H1 (cell line): ENCODE data around the gene USP7. TPM values are rescaled to one million over a fixed set of nuclear protein-coding genes. Genes with fewer than 3 reads are reported as not detected.

Experiments used
- CTCF ChIA-PET: fragments of 300-600 bp; sonication (Branson Sonifier 250); formaldehyde crosslinking; loops from one replicate; lab custom pipeline; 2021; ENCODE audit not compliant: partially characterized antibody; lab: Charles Lee
- POLR2A ChIA-PET: fragments of 300-600 bp; sonication (Branson Sonifier 250); formaldehyde crosslinking; loops from one replicate; lab custom pipeline; 2021; ENCODE audit warnings: inconsistent platforms; ENCODE audit not compliant: partially characterized antibody; lab: Charles Lee
- DNase-seq, 2 experiments: peaks; one replicate each; pipeline versions ENCODE4 v3.0.0 to v3.0.0-alpha.2; 2010 to 2022; ENCODE audit warnings: low spot score in 2 of 2, low read depth in 1 of 2, mixed read lengths in 1 of 2
- FAIRE-seq: peaks from 2 replicates; lab custom pipeline; 2011; peaks lifted over from hg19 to GRCh38; lab: Jason Lieb, UNC
- H2AFZ ChIP-seq: 2 replicates; pipeline ENCODE4 v1.8.1; 2012; ENCODE audit warnings: low read length, inconsistent platforms
- H2AK5ac ChIP-seq: 2 replicates; pipeline ENCODE4 v1.6.1; 2013; ENCODE audit warnings: low read depth, low read length
- H2BK120ac ChIP-seq: replicated peaks from 2 replicates; pipeline ENCODE3; 2013; ENCODE audit warnings: low read depth, low read length, inconsistent platforms
- H2BK12ac ChIP-seq: 2 replicates; pipeline ENCODE4 v1.6.1; 2013; ENCODE audit warnings: low read depth, low read length
- H2BK15ac ChIP-seq: 2 replicates; pipeline ENCODE4 v1.6.1; 2013; ENCODE audit warnings: low read length
- H2BK20ac ChIP-seq: 2 replicates; pipeline ENCODE4 v1.6.1; 2013; ENCODE audit warnings: low read length
- H2BK5ac ChIP-seq: 2 replicates; pipeline ENCODE4 v1.6.1; 2013; ENCODE audit warnings: low read depth, low read length
- H3K14ac ChIP-seq: 2 replicates; pipeline ENCODE4 v1.6.1; 2013; ENCODE audit warnings: inconsistent platforms; ENCODE audit not compliant: insufficient read length
- H3K18ac ChIP-seq: 2 replicates; pipeline ENCODE4 v1.6.1; 2013; ENCODE audit warnings: low read length; ENCODE audit errors: extremely low read depth
- H3K23ac ChIP-seq: 2 replicates; pipeline ENCODE4 v1.6.1; 2013; ENCODE audit warnings: inconsistent platforms; ENCODE audit not compliant: insufficient read length
- H3K23me2 ChIP-seq: 2 replicates; pipeline ENCODE4 v1.6.1; 2013; ENCODE audit warnings: low read depth, low read length
- H3K27ac ChIP-seq: 2 replicates; pipeline ENCODE4 v1.6.1; 2011; ENCODE audit warnings: low read depth, low read length, inconsistent platforms
- H3K27me3 ChIP-seq, 4 experiments: replicated peaks in 1 of 4; 1 replicate in 1 of 4; 2 replicates in 3 of 4; pipeline versions ENCODE4 v1.6.1 to v1.8.1; 2011 to 2013; ENCODE audit warnings: low read length in 3 of 4, mild to moderate bottlenecking in 3 of 4, inconsistent platforms in 2 of 4, mixed read lengths in 2 of 4, moderate library complexity in 1 of 4; ENCODE audit not compliant: control insufficient read depth in 3 of 4, insufficient read depth in 3 of 4; ENCODE audit errors: extremely low read depth in 1 of 4
- H3K36me3 ChIP-seq, 4 experiments: 2 replicates each; pipeline versions ENCODE4 v1.6.1 to v1.8.1; 2011 to 2013; ENCODE audit warnings: mild to moderate bottlenecking in 4 of 4, low read length in 3 of 4, moderate library complexity in 2 of 4, control low read depth in 1 of 4, inconsistent platforms in 1 of 4; ENCODE audit not compliant: insufficient read depth in 4 of 4, control insufficient read depth in 2 of 4
- H3K4ac ChIP-seq: replicated peaks from 2 replicates; pipeline ENCODE3; 2013; ENCODE audit warnings: low read length, low read depth, mixed read lengths, inconsistent platforms; ENCODE audit not compliant: insufficient read length
- H3K4me1 ChIP-seq, 4 experiments: replicated peaks in 1 of 4; 1 replicate in 1 of 4; 2 replicates in 3 of 4; pipeline versions ENCODE4 v1.6.1 to v1.8.1; 2011 to 2013; ENCODE audit warnings: low read length in 3 of 4, inconsistent platforms in 2 of 4, mixed read lengths in 1 of 4; ENCODE audit not compliant: insufficient read depth in 4 of 4, control insufficient read depth in 3 of 4
- H3K4me2 ChIP-seq, 2 experiments: 2 replicates each; pipeline versions ENCODE4 v1.6.1 to v1.8.1; 2011 to 2013; ENCODE audit warnings: low read depth in 2 of 2, low read length in 2 of 2, control low read depth in 1 of 2, inconsistent platforms in 1 of 2, mild to moderate bottlenecking in 1 of 2; ENCODE audit not compliant: insufficient read depth in 1 of 2
- H3K4me3 ChIP-seq, 4 experiments: fragments of 200-600, 300-600 bp in 1 of 4; sonication (generic), shearing (Covaris generic), sonication (Bioruptor Twin) in 1 of 4; 2 replicates each; pipeline versions ENCODE4 v1.5.1 to v1.8.1; 2011 to 2016; ENCODE audit warnings: low read length in 4 of 4, low read depth in 3 of 4, control low read depth in 2 of 4, inconsistent platforms in 2 of 4, mild to moderate bottlenecking in 2 of 4, mixed read lengths in 1 of 4, moderate library complexity in 1 of 4; ENCODE audit not compliant: insufficient read depth in 2 of 4; ENCODE audit errors: extremely low read depth in 1 of 4
- H3K56ac ChIP-seq: replicated peaks from 2 replicates; pipeline ENCODE3; 2013; ENCODE audit warnings: low read depth, mild to moderate bottlenecking, mixed read lengths, low read length, inconsistent platforms; ENCODE audit not compliant: insufficient read length
- H3K79me1 ChIP-seq: 2 replicates; pipeline ENCODE4 v1.6.1; 2013; ENCODE audit warnings: low read depth, low read length, control low read depth
- H3K79me2 ChIP-seq, 2 experiments: 2 replicates each; pipeline versions ENCODE4 v1.6.1 to v1.8.1; 2012 to 2013; ENCODE audit warnings: low read length in 2 of 2, mild to moderate bottlenecking in 2 of 2, inconsistent platforms in 1 of 2; ENCODE audit not compliant: insufficient read depth in 2 of 2, control insufficient read depth in 1 of 2
- H3K9ac ChIP-seq, 4 experiments: replicated peaks in 1 of 4; 1 replicate in 1 of 4; 2 replicates in 3 of 4; pipeline versions ENCODE4 v1.6.1 to v1.8.1; 2011 to 2013; ENCODE audit warnings: low read depth in 3 of 4, low read length in 3 of 4, control low read depth in 2 of 4, mild to moderate bottlenecking in 2 of 4, moderate library complexity in 2 of 4, inconsistent platforms in 1 of 4; ENCODE audit errors: extremely low read depth in 1 of 4
- H3K9me3 ChIP-seq, 2 experiments: 2 replicates each; pipeline versions ENCODE4 v1.6.1 to v1.8.1; 2012 to 2013; ENCODE audit warnings: mild to moderate bottlenecking in 2 of 2, moderate library complexity in 2 of 2, control low read depth in 1 of 2, inconsistent platforms in 1 of 2, low read depth in 1 of 2, low read length in 1 of 2, mixed read lengths in 1 of 2; ENCODE audit not compliant: insufficient read depth in 2 of 2
- H4K20me1 ChIP-seq, 2 experiments: replicated peaks in 1 of 2; 2 replicates each; pipeline versions ENCODE3 to v1.8.1; 2011 to 2013; ENCODE audit warnings: inconsistent platforms in 2 of 2, low read length in 2 of 2, mild to moderate bottlenecking in 1 of 2; ENCODE audit not compliant: insufficient read depth in 2 of 2, control insufficient read depth in 1 of 2
- H4K5ac ChIP-seq: 2 replicates; pipeline ENCODE4 v1.6.1; 2013; ENCODE audit warnings: low read length, low read depth, mixed read lengths, inconsistent platforms; ENCODE audit not compliant: insufficient read length
- H4K8ac ChIP-seq: 2 replicates; pipeline ENCODE4 v1.8.0; 2013; ENCODE audit warnings: mild to moderate bottlenecking, moderate library complexity, low read length, inconsistent platforms; ENCODE audit not compliant: insufficient read depth; ENCODE audit errors: extremely low read depth
- H4K91ac ChIP-seq: replicated peaks from 2 replicates; pipeline ENCODE3; 2013; ENCODE audit warnings: low read length, mixed read lengths, inconsistent platforms; ENCODE audit not compliant: insufficient read length
- CBX8 ChIP-seq: fragments of 300-800, 300-1000 bp; sonication (generic); IDR thresholded peaks from 2 replicates; pipeline ENCODE4 v1.7.1; 2016; ENCODE audit warnings: low read depth, low read length, borderline replicate concordance
- NANOG ChIP-seq: IDR thresholded peaks from 2 replicates; pipeline ENCODE4 v1.6.1; 2011; ENCODE audit warnings: low read length, low read depth, mild to moderate bottlenecking, inconsistent platforms; ENCODE audit not compliant: insufficient read depth, poor library complexity, severe bottlenecking
- NRF1 ChIP-seq: IDR thresholded peaks from 2 replicates; pipeline ENCODE4 v1.6.1; 2011; ENCODE audit warnings: mild to moderate bottlenecking, low read depth, low read length, improper control_type of control experiment
- POLR2A ChIP-seq, 2 experiments: IDR thresholded peaks; 1 replicate in 1 of 2; 2 replicates in 1 of 2; pipeline ENCODE4 v1.6.1; 2011; ENCODE audit warnings: low read depth in 2 of 2, low read length in 2 of 2, mild to moderate bottlenecking in 2 of 2; ENCODE audit errors: control extremely low read depth in 1 of 2
- POLR2AphosphoS5 ChIP-seq: IDR thresholded peaks from 2 replicates; pipeline ENCODE4 v1.6.1; 2011; ENCODE audit warnings: low read depth, low read length
- RFX5 ChIP-seq: IDR thresholded peaks from 2 replicates; pipeline ENCODE4 v1.6.1; 2011; ENCODE audit warnings: low read depth, low read length, improper control_type of control experiment, borderline replicate concordance
- RXRA ChIP-seq: IDR thresholded peaks from 2 replicates; pipeline ENCODE4 v1.6.1; 2011; ENCODE audit warnings: low read depth, mild to moderate bottlenecking, low read length, moderate library complexity; ENCODE audit not compliant: insufficient read depth
- SP1 ChIP-seq: IDR thresholded peaks from 2 replicates; pipeline ENCODE4 v1.6.1; 2011; ENCODE audit warnings: low read depth, low read length
- SP2 ChIP-seq: IDR thresholded peaks from 2 replicates; pipeline ENCODE4 v1.6.1; 2012; ENCODE audit warnings: mild to moderate bottlenecking, low read length, inconsistent platforms
- SRF ChIP-seq: IDR thresholded peaks from 2 replicates; pipeline ENCODE4 v1.6.1; 2011; ENCODE audit warnings: mild to moderate bottlenecking, low read depth, low read length, moderate library complexity
- WGBS, 2 experiments: shearing (Covaris generic) in 1 of 2; methylation state at CpG; one replicate each; pipeline versions ENCODE4 v1.1.6 to v1.1.7; 2013 to 2015; ENCODE audit warnings: low lambda C conversion rate in 2 of 2, mixed read lengths in 2 of 2, inconsistent platforms in 1 of 2, low coverage in 1 of 2, missing lambda C conversion rate in 1 of 2; ENCODE audit not compliant: insufficient replicate concordance in 2 of 2, insufficient coverage in 1 of 2, insufficient read length in 1 of 2; ENCODE audit errors: extremely low coverage in 1 of 2, missing lambda C conversion rate in 1 of 2; 5-methylcytosine and 5-hydroxymethylcytosine counted together
- polyA plus RNA-seq, 7 experiments: library from polyadenylated mRNA; depleted of rRNA in 3 of 7; stranded (reverse) in 5 of 7; unstranded in 2 of 7; fragments of >200 nt in 5 of 7; fragments of 200-250 nt in 2 of 7; gene quantifications; 1 replicate in 5 of 7; 2 replicates in 1 of 7; 4 replicates in 1 of 7; pipeline versions ENCODE4 v1.2.1 to v1.2.3, GENCODE V29; 2011 to 2013; ENCODE audit warnings: missing spikeins in 2 of 7, mixed read lengths in 2 of 7
- total RNA-seq: library from RNA; stranded (reverse); fragmentation: NEBNext Ultra II Directional; extraction: Animal tissue kit (Norgen Biotek cat#: 25700); gene quantifications from 2 replicates; pipeline ENCODE4 v1.2.1, GENCODE V29; 2021

Gene USP7
- total and polyA plus RNA-seq, 2 of the 8 experiments (the other 6 are each of a cell fraction or from before 2014, with no cell fraction given): 21.3 to 211 TPM

GRCh38 chr16:8850279-8850885, 113.3 kb downstream of the USP7 start:
- Histone ChIP-seq H3K4me3 (no peak overlapping the region), H3K18ac (no peak overlapping the region), H3K9ac (no peak overlapping the region), H2BK12ac (no peak overlapping the region), H3K4me1 (peaks cover 0 to 19% (median 9%) of the 10 kb centered on the region in 4 experiments; a peak in 6 of 7 replicates), H3K79me1 (peaks cover 7% of the 10 kb centered on the region), H3K23me2 (no peaks in the 10 kb centered on the region), H3K4me2 (no peak overlapping the region), H3K27me3 (no peaks in the 10 kb centered on the region), H2BK15ac (no peak overlapping the region), H3K14ac (no peak overlapping the region), H3K9me3 (no peaks in the 10 kb centered on the region), H4K5ac (no peak overlapping the region), H2AK5ac (no peak overlapping the region), H4K8ac (no peak overlapping the region), H4K20me1 (peaks cover 16 to 24% of the 10 kb centered on the region in 2 experiments), H3K36me3 (peaks cover 14 to 75% (median 27%) of the 10 kb centered on the region in 4 experiments; a peak in 7 of 8 replicates), H3K27ac (no peak overlapping the region), H4K91ac (no peak overlapping the region), H2BK120ac (no peak overlapping the region), H3K56ac (no peak overlapping the region), H3K4ac (no peak overlapping the region), H2AFZ (no peak overlapping the region), H3K23ac (no peak overlapping the region), H3K79me2 (peaks cover 0 to 9% of the 10 kb centered on the region in 2 experiments; a peak in 2 of 4 replicates), H2BK5ac (no peak overlapping the region), H2BK20ac (no peak overlapping the region)
- TF ChIP-seq POLR2A (IDR thresholded peaks at IDR 0.05; ENCODE audit: control extremely low read depth in 1 of 2, low read depth in 2 of 2, low read length in 2 of 2): peak; percentile 47 to 62; a peak in 1 of 3 replicates
- no peak for TF ChIP-seq SRF
- no peak for TF ChIP-seq CBX8
- peak; percentile 83 for TF ChIP-seq POLR2AphosphoS5
- no peak for TF ChIP-seq SP1
- no peak for TF ChIP-seq SP2
- no peak for TF ChIP-seq RFX5
- no peak for TF ChIP-seq NRF1
- no peak for TF ChIP-seq RXRA
- no peak for TF ChIP-seq NANOG
- POLR2A ChIA-PET: interaction anchor here (1.0 to 24.4 kb wide), 3 partner anchors 19 to 32 kb away, joined by 4 to 456 read pairs (median 25); partner anchors contain the start of genes CARHSP1 and LITAFD
- CTCF ChIA-PET: interaction anchor here (0.6 to 8.8 kb wide), 7 partner anchors 10 to 41 kb away, joined by 3 to 90 read pairs (median 4); partner anchors contain the start of gene CARHSP1
- DNase-seq: no peak
- WGBS, 2 experiments: 93% methylated on average over 11 of the region's 11 CpGs; no CpG with 5 or more reads in 1 of the 2 experiments
- FAIRE-seq: no peak
